Breast epithelium (tissue), 3 donors: ENCODE data around the gene AKT1S1.

Experiments used
- POLR2A ChIP-seq: fragments of 450-650 bp; IDR thresholded peaks from one replicate; pipeline ENCODE4 v1.6.1; 2016; ENCODE audit warnings: antibody characterized with exemption, mild to moderate bottlenecking, moderate library complexity
- POLR2AphosphoS5 ChIP-seq, 3 donors: sonication (generic); formaldehyde crosslinking; IDR thresholded peaks; one replicate each; pipeline ENCODE4 v1.6.1; 2017; ENCODE audit warnings: antibody characterized with exemption in 3 of 3
- TF ChIP-seq, protein P1 (sequence below), 3 donors: fragments of 450-650 bp; IDR thresholded peaks; one replicate each; pipeline ENCODE4 v1.5.1; 2016 to 2017; ENCODE audit warnings: antibody characterized with exemption in 3 of 3, mild to moderate bottlenecking in 3 of 3, moderate library complexity in 3 of 3

GRCh38 chr19:49884109-49884508 is 7.0 kb upstream of the AKT1S1 start:
- TF ChIP-seq, protein P1, sequence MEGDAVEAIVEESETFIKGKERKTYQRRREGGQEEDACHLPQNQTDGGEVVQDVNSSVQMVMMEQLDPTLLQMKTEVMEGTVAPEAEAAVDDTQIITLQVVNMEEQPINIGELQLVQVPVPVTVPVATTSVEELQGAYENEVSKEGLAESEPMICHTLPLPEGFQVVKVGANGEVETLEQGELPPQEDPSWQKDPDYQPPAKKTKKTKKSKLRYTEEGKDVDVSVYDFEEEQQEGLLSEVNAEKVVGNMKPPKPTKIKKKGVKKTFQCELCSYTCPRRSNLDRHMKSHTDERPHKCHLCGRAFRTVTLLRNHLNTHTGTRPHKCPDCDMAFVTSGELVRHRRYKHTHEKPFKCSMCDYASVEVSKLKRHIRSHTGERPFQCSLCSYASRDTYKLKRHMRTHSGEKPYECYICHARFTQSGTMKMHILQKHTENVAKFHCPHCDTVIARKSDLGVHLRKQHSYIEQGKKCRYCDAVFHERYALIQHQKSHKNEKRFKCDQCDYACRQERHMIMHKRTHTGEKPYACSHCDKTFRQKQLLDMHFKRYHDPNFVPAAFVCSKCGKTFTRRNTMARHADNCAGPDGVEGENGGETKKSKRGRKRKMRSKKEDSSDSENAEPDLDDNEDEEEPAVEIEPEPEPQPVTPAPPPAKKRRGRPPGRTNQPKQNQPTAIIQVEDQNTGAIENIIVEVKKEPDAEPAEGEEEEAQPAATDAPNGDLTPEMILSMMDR (IDR thresholded peaks at IDR 0.05) = no peak
- TF ChIP-seq POLR2A = no peak
- no peak for TF ChIP-seq POLR2AphosphoS5 (IDR thresholded peaks at IDR 0.05)
